Renal cortex interstitium (tissue), 11 donors: ENCODE results near the gene TBX2. TPM values are rescaled to one million over a fixed set of nuclear protein-coding genes. Genes with fewer than 3 reads are reported as not detected.

Experiments used
- DNase-seq, 11 donors: peaks; one replicate each; pipeline ENCODE4 v3.0.0-alpha.2; 2013; ENCODE audit warnings: low read depth in 9 of 11, low spot score in 4 of 11; ENCODE audit errors: extremely low read depth in 1 of 11
- polyA plus RNA-seq, 3 donors: library from polyadenylated mRNA; unstranded; fragments of 120-200 nt; gene quantifications; one replicate each; pipeline ENCODE4 v1.2.1, GENCODE V29; 2013; ENCODE audit not compliant: insufficient read length in 3 of 3

TBX2 gene
- polyA plus RNA-seq, 3 donors = 57.3 to 112 (median 99.3) TPM

- no peak for DNase-seq
Observed at GRCh38 chr17:61454381-61455323, 55.0 kb downstream of the TBX2 start.

- DNase-seq = no peak
Observed at GRCh38 chr17:61455324-61456060, 55.8 kb downstream of the TBX2 start.

- no peak for DNase-seq
Observed at GRCh38 chr17:61456061-61456681, 56.5 kb downstream of the TBX2 start.

GRCh38 chr17:61456688-61457225, 57.1 kb downstream of the TBX2 start:
- DNase-seq = no peak

GRCh38 chr17:61457226-61457983, 57.8 kb downstream of the TBX2 start:
- DNase-seq = no peak

- no peak for DNase-seq
Observed at GRCh38 chr17:61458000-61458399, 58.4 kb downstream of the TBX2 start.

GRCh38 chr17:61458421-61459141, 58.9 kb downstream of the TBX2 start:
- no peak for DNase-seq

Other genes with a start within 250 kb of the TBX2 start
- gene TBX4, start 52.6 kb downstream of the TBX2 start, polyA plus RNA-seq = under 1 TPM; 0.11 to 0.39 (median 0.29) TPM
- gene NACA2, start 191.4 kb downstream of the TBX2 start, polyA plus RNA-seq = 1 to 10 TPM; 1.7 to 2.9 (median 2.4) TPM